Activated B cell treated with CpG ODN at 0.5 μM for 24 hours (primary cell): ENCODE data around the gene CLNK. TPM values are rescaled to one million over a fixed set of nuclear protein-coding genes. Genes with fewer than 3 reads are reported as not detected.

Experiments
- ATAC-seq: fragments of 200-7000 bp; cut with Tn5 transposase; one replicate; pipeline ENCODE4 v1.10.0; 2021; ENCODE audit warnings: low read depth, mild to moderate bottlenecking, moderate library complexity
- CTCF ChIA-PET: fragments of 350-600 bp; sonication (Branson Sonifier 250); formaldehyde crosslinking; loops from one replicate; lab custom pipeline; 2021; ENCODE audit warnings: antibody characterized with exemption; lab: Charles Lee
- POLR2A ChIA-PET: fragments of 350-600 bp; sonication (Branson Sonifier 250); formaldehyde crosslinking; loops from one replicate; lab custom pipeline; 2021; ENCODE audit warnings: antibody characterized with exemption; lab: Charles Lee
- DNase-seq: peaks from one replicate; pipeline ENCODE4 v3.0.0; 2022
- H3K27ac Mint-ChIP-seq: one replicate; pipeline ENCODE4 v1.8.0; 2020; ENCODE audit warnings: mixed read lengths
- H3K27me3 Mint-ChIP-seq: one replicate; pipeline ENCODE4 v1.8.0; 2021; ENCODE audit warnings: mixed read lengths
- H3K36me3 Mint-ChIP-seq: one replicate; pipeline ENCODE4 v1.8.0; 2021; ENCODE audit warnings: low read depth, mixed read lengths
- H3K4me1 Mint-ChIP-seq: one replicate; pipeline ENCODE4 v1.8.0; 2021; ENCODE audit warnings: mixed read lengths
- H3K4me3 Mint-ChIP-seq: one replicate; pipeline ENCODE4 v1.8.0; 2020; ENCODE audit warnings: mild to moderate bottlenecking, mixed read lengths
- H3K9me3 Mint-ChIP-seq: one replicate; pipeline ENCODE4 v1.8.0; 2020; ENCODE audit warnings: mixed read lengths
- intact Hi-C: fragments of 100-400 bp; cut with micrococcal nuclease; formaldehyde crosslinking; loops from one replicate; pipeline ENCODE4 v1.15.1; 2024
- total RNA-seq: library from RNA; stranded (reverse); gene quantifications from 2 replicates; pipeline ENCODE4 v1.2.3, GENCODE V29; 2022
- TF ChIP-seq, protein P1 (sequence below): fragments of 200-600 bp; IDR thresholded peaks from one replicate; pipeline ENCODE4 v1.8.0; 2022; ENCODE audit warnings: antibody characterized with exemption, mild to moderate bottlenecking

The CLNK gene
- total RNA-seq, 1 donor from 2014 or later: 0.58 TPM

- Mint-ChIP-seq H3K4me1 (no peaks in the 10 kb centered on the region), H3K27me3 (no peaks in the 10 kb centered on the region), H3K36me3 (no peaks in the 10 kb centered on the region), H3K27ac (no peak overlapping the region), H3K9me3 (peaks cover 11% of the 10 kb centered on the region), H3K4me3 (no peak overlapping the region)
- TF ChIP-seq, protein P1, sequence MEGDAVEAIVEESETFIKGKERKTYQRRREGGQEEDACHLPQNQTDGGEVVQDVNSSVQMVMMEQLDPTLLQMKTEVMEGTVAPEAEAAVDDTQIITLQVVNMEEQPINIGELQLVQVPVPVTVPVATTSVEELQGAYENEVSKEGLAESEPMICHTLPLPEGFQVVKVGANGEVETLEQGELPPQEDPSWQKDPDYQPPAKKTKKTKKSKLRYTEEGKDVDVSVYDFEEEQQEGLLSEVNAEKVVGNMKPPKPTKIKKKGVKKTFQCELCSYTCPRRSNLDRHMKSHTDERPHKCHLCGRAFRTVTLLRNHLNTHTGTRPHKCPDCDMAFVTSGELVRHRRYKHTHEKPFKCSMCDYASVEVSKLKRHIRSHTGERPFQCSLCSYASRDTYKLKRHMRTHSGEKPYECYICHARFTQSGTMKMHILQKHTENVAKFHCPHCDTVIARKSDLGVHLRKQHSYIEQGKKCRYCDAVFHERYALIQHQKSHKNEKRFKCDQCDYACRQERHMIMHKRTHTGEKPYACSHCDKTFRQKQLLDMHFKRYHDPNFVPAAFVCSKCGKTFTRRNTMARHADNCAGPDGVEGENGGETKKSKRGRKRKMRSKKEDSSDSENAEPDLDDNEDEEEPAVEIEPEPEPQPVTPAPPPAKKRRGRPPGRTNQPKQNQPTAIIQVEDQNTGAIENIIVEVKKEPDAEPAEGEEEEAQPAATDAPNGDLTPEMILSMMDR: no peak
- POLR2A ChIA-PET: no interaction called here
- CTCF ChIA-PET: no interaction called here
- ATAC-seq: no peak
- intact Hi-C loops: no loop called here
- no peak for DNase-seq
These were observed 45.5 kb downstream of the CLNK start for GRCh38 chr4:10639100-10639499.

DNA sequence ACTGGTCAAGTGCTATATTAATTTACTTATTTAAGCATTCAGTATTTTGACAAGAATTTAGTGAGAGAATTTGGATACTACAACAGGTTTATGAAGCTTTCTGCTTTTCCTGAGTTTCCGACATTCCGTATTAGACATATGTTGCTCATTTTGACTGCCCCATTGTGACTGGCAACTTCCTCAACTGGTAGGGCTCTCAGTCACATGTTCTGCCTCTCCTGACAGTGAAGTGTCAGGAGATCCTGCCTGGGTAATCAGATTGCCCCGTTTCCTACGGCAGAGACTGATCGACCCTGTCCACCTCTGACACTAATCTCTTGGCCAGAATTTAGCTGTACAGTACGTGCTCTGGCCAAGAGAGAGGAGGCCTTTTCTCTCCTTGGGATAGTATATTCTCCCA is 49.5 kb downstream of the CLNK start:
- intact Hi-C loops: no loop called here
- no peaks in the 10 kb centered on the region for H3K36me3 Mint-ChIP-seq
- no peak overlapping the region for H3K27ac Mint-ChIP-seq

GRCh38 chr4:10629394-10629793 is 55.2 kb downstream of the CLNK start:
- CTCF ChIA-PET: no interaction called here
- no peak for DNase-seq
- ATAC-seq: no peak
- Mint-ChIP-seq H3K4me1 (peaks cover 5% of the 10 kb centered on the region), H3K9me3 (no peaks in the 10 kb centered on the region), H3K27me3 (no peaks in the 10 kb centered on the region), H3K27ac (no peak overlapping the region), H3K36me3 (no peaks in the 10 kb centered on the region), H3K4me3 (no peak overlapping the region)
- POLR2A ChIA-PET: interaction anchor here (0.8 kb wide), 1 partner anchor 71 kb away, joined by 3 read pairs; no protein-coding TSS in a partner anchor
- TF ChIP-seq, protein P1: no peak
- intact Hi-C loops: loop anchor here (10.0 kb wide), 1 partner anchor 265 kb away; no protein-coding TSS in a partner anchor

More for the DNA sequence above, 49.5 kb downstream of the CLNK start:
- no peak overlapping the region for H3K4me3 Mint-ChIP-seq
- ChIA-PET CTCF (no interaction called here), POLR2A (no interaction called here)
- H3K27me3 Mint-ChIP-seq: no peaks in the 10 kb centered on the region
- ATAC-seq: no peak
- TF ChIP-seq, protein P1: no peak
- no peaks in the 10 kb centered on the region for H3K4me1 Mint-ChIP-seq
- H3K9me3 Mint-ChIP-seq: no peaks in the 10 kb centered on the region
- DNase-seq: no peak

GRCh38 chr4:10625131-10625530 is 59.4 kb downstream of the CLNK start:
- Mint-ChIP-seq H3K27me3 (no peaks in the 10 kb centered on the region), H3K9me3 (no peaks in the 10 kb centered on the region), H3K4me3 (no peak overlapping the region), H3K27ac (no peak overlapping the region), H3K36me3 (no peaks in the 10 kb centered on the region), H3K4me1 (peaks cover 8% of the 10 kb centered on the region)
- no peak for DNase-seq
- CTCF ChIA-PET: no interaction called here
- ATAC-seq: no peak
- POLR2A ChIA-PET: no interaction called here
- TF ChIP-seq, protein P1: no peak
- intact Hi-C loops: loop anchor here (10.0 kb wide), 1 partner anchor 270 kb away; no protein-coding TSS in a partner anchor

GRCh38 chr4:10623862-10624261 is 60.7 kb downstream of the CLNK start:
- H3K4me3 Mint-ChIP-seq: no peak overlapping the region
- H3K9me3 Mint-ChIP-seq: no peaks in the 10 kb centered on the region
- H3K27me3 Mint-ChIP-seq: no peaks in the 10 kb centered on the region
- H3K36me3 Mint-ChIP-seq: no peaks in the 10 kb centered on the region
- ChIA-PET CTCF (interaction anchor here (2.2 kb wide), 1 partner anchor 800 kb away, joined by 8 read pairs; no protein-coding TSS in a partner anchor), POLR2A (no interaction called here)
- DNase-seq (no peak), ATAC-seq (no peak)
- intact Hi-C loops: loop anchor here (2.0 to 10.0 kb wide), 2 partner anchors 271 to 1097 kb away; no protein-coding TSS in a partner anchor
- TF ChIP-seq, protein P1: no peak
- H3K27ac Mint-ChIP-seq: no peak overlapping the region
- H3K4me1 Mint-ChIP-seq: peaks cover 14% of the 10 kb centered on the region
